HEK293 (cell line): ENCODE data around the gene CCL14.

Experiments
- CTCF ChIP-seq: fragments of 450-650 bp; formaldehyde crosslinking; IDR thresholded peaks from 2 replicates; pipeline ENCODE4 v1.5.1; 2016; ENCODE audit warnings: missing biosample characterization, missing genetic modification characterization
- GLI4 ChIP-seq: fragments of 450-650 bp; formaldehyde crosslinking; IDR thresholded peaks from 2 replicates; pipeline ENCODE4 v1.5.1; 2016; ENCODE audit warnings: missing biosample characterization, missing genetic modification characterization
- HOXA7 ChIP-seq: sonication (generic); formaldehyde crosslinking; IDR thresholded peaks from 2 replicates; pipeline ENCODE4 v1.8.1; 2022; ENCODE audit warnings: missing genetic modification reagents, borderline replicate concordance
- ZNF76 ChIP-seq: fragments of 450-650 bp; formaldehyde crosslinking; IDR thresholded peaks from 2 replicates; pipeline ENCODE4; 2016; ENCODE audit warnings: low read depth, missing biosample characterization, missing genetic modification characterization, borderline replicate concordance

- no peak for TF ChIP-seq CTCF
- no peak for TF ChIP-seq ZNF76 (tag by site-specific recombination)
- TF ChIP-seq HOXA7 (CRISPR knock-in tag), result no peak
- no peak for TF ChIP-seq GLI4 (tag by site-specific recombination)
Measured at GRCh38 chr17:35998018-35998545, 11.6 kb upstream of the CCL14 start.
